Ascending aorta (tissue), 2 donors: ENCODE measurements around the gene TRIM24. TPM values are rescaled to one million over a fixed set of nuclear protein-coding genes. Genes with fewer than 3 reads are reported as not detected.
"Not testable (repeated sequence)": the region's sequence is repeated elsewhere in the genome, so short reads cannot be mapped to it uniquely, and the experiment has no call there.

ENCODE experiments used
- DNase-seq, 2 donors: peaks; one replicate each; pipeline ENCODE4 v3.0.0-alpha.2; 2019; ENCODE audit warnings: low spot score in 2 of 2
- H3K27ac ChIP-seq, 2 donors: fragments of 200-600 bp; sonication (generic); one replicate each; pipeline ENCODE4 v1.5.1; 2016 to 2017; ENCODE audit warnings: mild to moderate bottlenecking in 1 of 2
- H3K27me3 ChIP-seq: fragments of 200-600 bp; sonication (generic); one replicate; pipeline ENCODE4 v1.5.1; 2017
- H3K36me3 ChIP-seq, 2 donors: fragments of 200-600 bp; sonication (generic); one replicate each; pipeline ENCODE4 v1.5.1; 2016
- H3K4me1 ChIP-seq, 2 donors: fragments of 200-600 bp; sonication (generic); one replicate each; pipeline ENCODE4 v1.5.1; 2016 to 2017; ENCODE audit warnings: mild to moderate bottlenecking in 1 of 2
- H3K4me3 ChIP-seq, 2 donors: fragments of 200-600 bp; sonication (generic); one replicate each; pipeline ENCODE4 v1.5.1; 2016 to 2017; ENCODE audit warnings: mild to moderate bottlenecking in 1 of 2
- H3K9me3 ChIP-seq, 2 donors: fragments of 200-600 bp; sonication (generic); one replicate each; pipeline ENCODE4 v1.5.1; 2016
- CTCF ChIP-seq, 3 experiments: fragments of 200-600 bp in 2 of 3; fragments of 450-650 bp in 1 of 3; sonication (generic) in 2 of 3; IDR thresholded peaks; one replicate each; pipeline ENCODE4 v1.5.1; 2016 to 2019; ENCODE audit warnings: antibody characterized with exemption in 3 of 3, mild to moderate bottlenecking in 1 of 3, moderate library complexity in 1 of 3
- intact Hi-C: fragments of 100-400 bp; cut with DNase I; formaldehyde crosslinking; loops from one replicate; pipeline ENCODE4 v1.15.1; 2023
- total RNA-seq: library from RNA; depleted of rRNA; stranded (reverse); fragments of >200 nt; gene quantifications from one replicate; pipeline ENCODE4 v1.1.0, GENCODE V29; 2016

The TRIM24 gene
- total RNA-seq: 2.3 TPM

GRCh38 chr7:138460176-138460648, at the start of gene TRIM24:
Gene TRIM24, plus strand, starts transcription at chr7:138460259. Its CDS starts 290 bp downstream, at chr7:138460549.
- intact Hi-C loops: loop anchor here (2.0 to 10.0 kb wide), 2 partner anchors 455 to 771 kb away; partner anchors contain the start of genes CREB3L2 and UBN2
- no peaks in the 10 kb centered on the region for H3K9me3 ChIP-seq
- no peak for DNase-seq
- TF ChIP-seq CTCF (IDR thresholded peaks at IDR 0.05): no peak
- H3K27ac ChIP-seq: peak within 1 kb of the TSS; percentile 88 to 94
- no peaks in the 10 kb centered on the region for H3K27me3 ChIP-seq
- peak within 1 kb of the TSS; percentile 85 to 86 for H3K4me3 ChIP-seq
- H3K36me3 ChIP-seq: no peaks in the 10 kb centered on the region
- H3K4me1 ChIP-seq: peaks cover 3 to 5% of the 10 kb centered on the region in 2 donors

- H3K27me3 ChIP-seq, DNase-seq, H3K36me3 ChIP-seq, H3K27ac ChIP-seq, H3K4me1 ChIP-seq, H3K4me3 ChIP-seq, intact Hi-C loops, H3K9me3 ChIP-seq: not testable (repeated sequence)
These were observed 48.0 kb upstream of the TRIM24 start for GRCh38 chr7:138412077-138412476.

- intact Hi-C loops: not testable (repeated sequence)
These were observed 47.1 kb upstream of the TRIM24 start for GRCh38 chr7:138412921-138413320.

GRCh38 chr7:138417078-138417700, 42.9 kb upstream of the TRIM24 start:
- Histone ChIP-seq H3K4me3 (no peak overlapping the region), H3K9me3 (no peaks in the 10 kb centered on the region), H3K4me1 (no peaks in the 10 kb centered on the region), H3K36me3 (no peaks in the 10 kb centered on the region), H3K27ac (no peak overlapping the region), H3K27me3 (no peaks in the 10 kb centered on the region)
- DNase-seq: no peak
- TF ChIP-seq CTCF (IDR thresholded peaks at IDR 0.05): no peak
- intact Hi-C loops: no loop called here

More at GRCh38 chr7:138412921-138413320, 47.1 kb upstream of the TRIM24 start:
- not testable (repeated sequence) for H3K9me3 ChIP-seq, H3K4me1 ChIP-seq, DNase-seq, H3K27me3 ChIP-seq, H3K27ac ChIP-seq, H3K36me3 ChIP-seq, H3K4me3 ChIP-seq

GRCh38 chr7:138417764-138418163, 42.3 kb upstream of the TRIM24 start:
- Histone ChIP-seq H3K4me3 (no peak overlapping the region), H3K9me3 (no peaks in the 10 kb centered on the region), H3K27me3 (no peaks in the 10 kb centered on the region), H3K36me3 (no peaks in the 10 kb centered on the region), H3K4me1 (no peaks in the 10 kb centered on the region), H3K27ac (no peak overlapping the region)
- TF ChIP-seq CTCF (IDR thresholded peaks at IDR 0.05): no peak
- intact Hi-C loops: no loop called here
- no peak for DNase-seq

GRCh38 chr7:138418403-138418802, 41.7 kb upstream of the TRIM24 start:
- H3K36me3 ChIP-seq, H3K4me1 ChIP-seq, H3K4me3 ChIP-seq, intact Hi-C loops, H3K27me3 ChIP-seq, H3K27ac ChIP-seq, DNase-seq, H3K9me3 ChIP-seq: not testable (repeated sequence)

GRCh38 chr7:138425026-138425425, 35.0 kb upstream of the TRIM24 start:
- intact Hi-C loops: no loop called here
- no peaks in the 10 kb centered on the region for H3K36me3 ChIP-seq
- H3K4me3 ChIP-seq: no peak overlapping the region
- H3K4me1 ChIP-seq: no peaks in the 10 kb centered on the region
- H3K9me3 ChIP-seq: peaks cover 13 to 24% of the 10 kb centered on the region in 2 donors
- H3K27ac ChIP-seq: no peak overlapping the region
- no peak for TF ChIP-seq CTCF (IDR thresholded peaks at IDR 0.05)
- DNase-seq: no peak
- no peaks in the 10 kb centered on the region for H3K27me3 ChIP-seq
